Hepatocyte (in vitro differentiated cells): ENCODE measurements around the gene APEX1. TPM values are rescaled to one million over a fixed set of nuclear protein-coding genes. Genes with fewer than 3 reads are reported as not detected.

Experiments used
- DNase-seq: peaks from one replicate; pipeline ENCODE4 v3.0.0-alpha.2; 2016; ENCODE audit warnings: low spot score
- H2AFZ ChIP-seq: fragments of 200-600 bp; sonication (generic); 2 replicates; pipeline ENCODE4 v1.6.0; 2016; ENCODE audit warnings: antibody characterized with exemption, mild to moderate bottlenecking
- H3K27ac ChIP-seq: fragments of 200-600 bp; sonication (generic); 2 replicates; pipeline ENCODE4 v1.5.1; 2016; ENCODE audit warnings: mild to moderate bottlenecking
- H3K27me3 ChIP-seq: fragments of 200-600 bp; sonication (generic); 2 replicates; pipeline ENCODE4 v1.6.1; 2016
- H3K36me3 ChIP-seq: fragments of 200-600 bp; sonication (generic); replicated peaks from 2 replicates; pipeline ENCODE4 v1.5.1; 2016; ENCODE audit warnings: low read depth; ENCODE audit not compliant: insufficient read depth
- H3K4me1 ChIP-seq: fragments of 200-600 bp; sonication (generic); 2 replicates; pipeline ENCODE4 v1.5.1; 2016; ENCODE audit warnings: mild to moderate bottlenecking, moderate library complexity; ENCODE audit not compliant: insufficient read depth
- H3K4me2 ChIP-seq: fragments of 200-600 bp; sonication (generic); 2 replicates; pipeline ENCODE4 v1.6.0; 2016
- H3K4me3 ChIP-seq: fragments of 200-600 bp; sonication (generic); 2 replicates; pipeline ENCODE4 v1.5.1; 2016; ENCODE audit warnings: mild to moderate bottlenecking
- H3K79me2 ChIP-seq: fragments of 200-600 bp; sonication (generic); 2 replicates; pipeline ENCODE4 v1.6.0; 2017; ENCODE audit warnings: mild to moderate bottlenecking
- H3K9me2 ChIP-seq: fragments of 200-600 bp; sonication (generic); replicated peaks from 2 replicates; pipeline ENCODE4 v1.6.0; 2017; ENCODE audit warnings: mild to moderate bottlenecking; ENCODE audit not compliant: insufficient read depth
- H3K9me3 ChIP-seq: fragments of 200-600 bp; sonication (generic); 2 replicates; pipeline ENCODE4 v1.5.1; 2016; ENCODE audit warnings: low read depth, mild to moderate bottlenecking
- H4K20me1 ChIP-seq: fragments of 200-600 bp; sonication (generic); 2 replicates; pipeline ENCODE4 v1.6.0; 2016; ENCODE audit warnings: mild to moderate bottlenecking; ENCODE audit not compliant: insufficient read depth, poor library complexity, severe bottlenecking
- CTCF ChIP-seq: fragments of 200-600 bp; sonication (generic); IDR thresholded peaks from 2 replicates; pipeline ENCODE4 v1.5.1; 2016; ENCODE audit warnings: antibody characterized with exemption, mild to moderate bottlenecking; ENCODE audit not compliant: poor library complexity
- EZH2 ChIP-seq: fragments of 200-600 bp; sonication (generic); IDR thresholded peaks from 2 replicates; pipeline ENCODE4 v1.6.1; 2016; ENCODE audit warnings: antibody characterized with exemption, mild to moderate bottlenecking, borderline replicate concordance
- EZH2phosphoT487 ChIP-seq: fragments of 200-600 bp; sonication (generic); IDR thresholded peaks from one replicate; pipeline ENCODE4 v1.6.1; 2018; ENCODE audit warnings: antibody characterized with exemption, mild to moderate bottlenecking, low read depth, moderate library complexity; ENCODE audit not compliant: unreplicated experiment, severe bottlenecking
- WGBS: methylation state at CpG from one replicate; pipeline ENCODE4 v1.1.6; 2016; ENCODE audit warnings: low lambda C conversion rate; ENCODE audit errors: missing lambda C conversion rate; 5-methylcytosine and 5-hydroxymethylcytosine counted together
- polyA plus RNA-seq: library from polyadenylated mRNA; unstranded; fragments of >200 nt; fragmentation: Nextera tagmentation; extraction: Ambion mirVana; gene quantifications from 2 replicates; pipeline ENCODE4 v1.2.1, GENCODE V29; 2016
- total RNA-seq: library from RNA; depleted of rRNA; stranded (reverse); fragments of >200 nt; gene quantifications from 2 replicates; pipeline ENCODE4 v1.2.3, GENCODE V29; 2014

APEX1 gene
- total and polyA plus RNA-seq, 2 experiments from 2014 or later, result 56.5 to 147 TPM

GRCh38 chr14:20490563-20490962, 35.5 kb downstream of the APEX1 start:
- no peak overlapping the region for H2AFZ ChIP-seq

GRCh38 chr14:20492486-20492885, 37.5 kb downstream of the APEX1 start:
- no peak overlapping the region for H3K4me3 ChIP-seq
- H3K79me2 ChIP-seq, result no peaks in the 10 kb centered on the region
- WGBS, result 97% methylated on average over 4 of the region's 4 CpGs
- H3K27ac ChIP-seq, result no peak overlapping the region
- H3K36me3 ChIP-seq, result no peaks in the 10 kb centered on the region
- H3K9me3 ChIP-seq, result no peaks in the 10 kb centered on the region
- no peak overlapping the region for H2AFZ ChIP-seq
- DNase-seq, result no peak
- H4K20me1 ChIP-seq, result no peaks in the 10 kb centered on the region
- no peaks in the 10 kb centered on the region for H3K4me1 ChIP-seq
- no peaks in the 10 kb centered on the region for H3K27me3 ChIP-seq
- no peaks in the 10 kb centered on the region for H3K9me2 ChIP-seq
- no peak overlapping the region for H3K4me2 ChIP-seq
- no peak for TF ChIP-seq EZH2phosphoT487
- TF ChIP-seq EZH2, result no peak
- TF ChIP-seq CTCF, result no peak

More at GRCh38 chr14:20490563-20490962, 35.5 kb downstream of the APEX1 start:
- H3K36me3 ChIP-seq, result no peaks in the 10 kb centered on the region
- no peaks in the 10 kb centered on the region for H3K9me3 ChIP-seq
- no peak overlapping the region for H3K27ac ChIP-seq
- no peaks in the 10 kb centered on the region for H3K4me1 ChIP-seq
- H3K4me3 ChIP-seq, result no peak overlapping the region
- no peaks in the 10 kb centered on the region for H3K9me2 ChIP-seq
- no peaks in the 10 kb centered on the region for H3K79me2 ChIP-seq
- no peak for DNase-seq
- WGBS, result 63% methylated on average over 6 of the region's 6 CpGs
- H4K20me1 ChIP-seq, result no peaks in the 10 kb centered on the region
- no peak for TF ChIP-seq EZH2phosphoT487
- TF ChIP-seq EZH2, result no peak
- no peak for TF ChIP-seq CTCF
- no peak overlapping the region for H3K4me2 ChIP-seq
- H3K27me3 ChIP-seq, result no peaks in the 10 kb centered on the region

- Histone ChIP-seq H3K4me2 (no peak overlapping the region), H3K4me1 (no peaks in the 10 kb centered on the region), H3K27ac (no peak overlapping the region), H2AFZ (no peak overlapping the region), H3K9me3 (no peaks in the 10 kb centered on the region), H3K9me2 (no peaks in the 10 kb centered on the region), H3K79me2 (no peaks in the 10 kb centered on the region), H3K4me3 (no peak overlapping the region), H3K27me3 (no peaks in the 10 kb centered on the region), H4K20me1 (no peaks in the 10 kb centered on the region), H3K36me3 (no peaks in the 10 kb centered on the region)
- DNase-seq, result no peak
- TF ChIP-seq CTCF, result no peak
- no peak for TF ChIP-seq EZH2
- no peak for TF ChIP-seq EZH2phosphoT487
- 86% methylated on average over 2 of the region's 2 CpGs for WGBS
These were observed 38.6 kb downstream of the APEX1 start for GRCh38 chr14:20493634-20494033.
